ES-I3 (cell line): Measurements from ENCODE around the gene KRTAP5-8.
"Not testable (repeated sequence)": the region's sequence is repeated elsewhere in the genome, so short reads cannot be mapped to it uniquely, and the experiment has no call there.

Experiments used
- H3K36me3 ChIP-seq: 2 replicates; pipeline ENCODE4 v1.6.1; 2013; ENCODE audit warnings: mild to moderate bottlenecking, low read length, control low read depth, moderate library complexity; ENCODE audit not compliant: insufficient read depth
- H3K4me1 ChIP-seq: 2 replicates; pipeline ENCODE4 v1.6.1; 2013; ENCODE audit warnings: mild to moderate bottlenecking, control low read depth, low read length; ENCODE audit not compliant: insufficient read depth
- H3K9ac ChIP-seq: 2 replicates; pipeline ENCODE4 v1.6.1; 2013; ENCODE audit warnings: low read depth, mild to moderate bottlenecking, low read length, moderate library complexity
- H3K9me3 ChIP-seq: 2 replicates; pipeline ENCODE4 v1.6.1; 2013; ENCODE audit warnings: mild to moderate bottlenecking, low read length, moderate library complexity; ENCODE audit not compliant: control insufficient read depth, insufficient read depth

The KRTAP5-8 gene

GRCh38 chr11:71537977-71538665 lies at the start of gene KRTAP5-8:
Gene KRTAP5-8, plus strand, starts transcription at chr11:71538025. Its CDS starts 31 bp downstream, at chr11:71538056.
- not testable (repeated sequence) for H3K9me3 ChIP-seq, H3K9ac ChIP-seq, H3K4me1 ChIP-seq, H3K36me3 ChIP-seq

GRCh38 chr11:71488681-71489270 lies 49.0 kb upstream of the KRTAP5-8 start:
- H3K9me3 ChIP-seq: no peaks in the 10 kb centered on the region
- H3K4me1 ChIP-seq: peaks cover 14% of the 10 kb centered on the region; the same call in 1 of the 2 replicates
- H3K36me3 ChIP-seq: peaks cover 4% of the 10 kb centered on the region; the same call in 1 of the 2 replicates
- no peak overlapping the region for H3K9ac ChIP-seq

GRCh38 chr11:71489311-71490043 lies 48.3 kb upstream of the KRTAP5-8 start:
- Histone ChIP-seq H3K9me3 (no peaks in the 10 kb centered on the region), H3K9ac (no peak overlapping the region), H3K36me3 (peaks cover 4% of the 10 kb centered on the region; the same call in 1 of the 2 replicates), H3K4me1 (peaks cover 14% of the 10 kb centered on the region; the same call in 1 of the 2 replicates)

GRCh38 chr11:71490044-71490730 lies 47.6 kb upstream of the KRTAP5-8 start:
- Histone ChIP-seq H3K9ac (no peak overlapping the region), H3K4me1 (peaks cover 14% of the 10 kb centered on the region; the same call in 1 of the 2 replicates), H3K36me3 (peaks cover 4% of the 10 kb centered on the region; the same call in 1 of the 2 replicates), H3K9me3 (no peaks in the 10 kb centered on the region)

GRCh38 chr11:71490731-71491390 lies 47.0 kb upstream of the KRTAP5-8 start:
- Histone ChIP-seq H3K4me1 (peaks cover 14% of the 10 kb centered on the region; the same call in 1 of the 2 replicates), H3K36me3 (peaks cover 4% of the 10 kb centered on the region; the same call in 1 of the 2 replicates)

GRCh38 chr11:71491531-71491930 lies 46.3 kb upstream of the KRTAP5-8 start:
- H3K9ac ChIP-seq: no peak overlapping the region
- peaks cover 4% of the 10 kb centered on the region; the same call in 1 of the 2 replicates for H3K36me3 ChIP-seq
- H3K9me3 ChIP-seq: no peaks in the 10 kb centered on the region
- H3K4me1 ChIP-seq: peaks cover 14% of the 10 kb centered on the region; the same call in 1 of the 2 replicates

More at GRCh38 chr11:71490731-71491390, 47.0 kb upstream of the KRTAP5-8 start:
- Histone ChIP-seq H3K9me3 (no peaks in the 10 kb centered on the region), H3K9ac (no peak overlapping the region)

GRCh38 chr11:71491940-71492339 lies 45.9 kb upstream of the KRTAP5-8 start:
- Histone ChIP-seq H3K9me3 (no peaks in the 10 kb centered on the region), H3K9ac (no peak overlapping the region), H3K36me3 (peaks cover 4% of the 10 kb centered on the region; the same call in 1 of the 2 replicates), H3K4me1 (peaks cover 14% of the 10 kb centered on the region; the same call in 1 of the 2 replicates)

- Histone ChIP-seq H3K4me1 (no peaks in the 10 kb centered on the region), H3K36me3 (peaks cover 4% of the 10 kb centered on the region; the same call in 1 of the 2 replicates), H3K9ac (no peak overlapping the region)
Observed at GRCh38 chr11:71495286-71496230, 42.3 kb upstream of the KRTAP5-8 start.

GRCh38 chr11:71496421-71496820 lies 41.4 kb upstream of the KRTAP5-8 start:
- no peaks in the 10 kb centered on the region for H3K4me1 ChIP-seq
- H3K9ac ChIP-seq: no peak overlapping the region
- peaks cover 4% of the 10 kb centered on the region; the same call in 1 of the 2 replicates for H3K36me3 ChIP-seq
- H3K9me3 ChIP-seq: no peaks in the 10 kb centered on the region

More at GRCh38 chr11:71495286-71496230, 42.3 kb upstream of the KRTAP5-8 start:
- no peaks in the 10 kb centered on the region for H3K9me3 ChIP-seq

- Histone ChIP-seq H3K4me1 (no peaks in the 10 kb centered on the region), H3K36me3 (peaks cover 4% of the 10 kb centered on the region; the same call in 1 of the 2 replicates), H3K9ac (no peak overlapping the region), H3K9me3 (no peaks in the 10 kb centered on the region)
Observed at GRCh38 chr11:71498091-71498490, 39.7 kb upstream of the KRTAP5-8 start.

- Histone ChIP-seq H3K9ac (no peak overlapping the region), H3K9me3 (no peaks in the 10 kb centered on the region), H3K4me1 (no peaks in the 10 kb centered on the region), H3K36me3 (peaks cover 4% of the 10 kb centered on the region; the same call in 1 of the 2 replicates)
Observed at GRCh38 chr11:71499125-71499524, 38.7 kb upstream of the KRTAP5-8 start.

- H3K36me3 ChIP-seq: peaks cover 4% of the 10 kb centered on the region; the same call in 1 of the 2 replicates
- no peak overlapping the region for H3K9ac ChIP-seq
- no peaks in the 10 kb centered on the region for H3K4me1 ChIP-seq
- no peaks in the 10 kb centered on the region for H3K9me3 ChIP-seq
Observed at GRCh38 chr11:71499546-71499945, 38.3 kb upstream of the KRTAP5-8 start.
